Liver (tissue), 9 donors: ENCODE data around the gene RNASE12. TPM values are rescaled to one million over a fixed set of nuclear protein-coding genes. Genes with fewer than 3 reads are reported as not detected.

Experiments
- DNase-seq: peaks from one replicate; pipeline ENCODE4 v3.0.0-alpha.2; 2017; ENCODE audit warnings: low spot score
- H3K27ac ChIP-seq, 2 donors: one replicate each; pipeline ENCODE4 v1.7.0; 2013; ENCODE audit warnings: inconsistent platforms in 2 of 2, low read length in 2 of 2, control low read depth in 1 of 2, low read depth in 1 of 2, mild to moderate bottlenecking in 1 of 2
- H3K27me3 ChIP-seq, 4 donors: one replicate each; pipeline versions ENCODE4 v1.6.1 to v1.7.0; 2013; ENCODE audit warnings: low read length in 3 of 4, inconsistent platforms in 1 of 4, mild to moderate bottlenecking in 1 of 4, moderate library complexity in 1 of 4; ENCODE audit not compliant: control insufficient read depth in 4 of 4, insufficient read depth in 4 of 4
- H3K36me3 ChIP-seq, 4 donors: one replicate each; pipeline versions ENCODE4 v1.6.1 to v1.7.0; 2013; ENCODE audit warnings: low read length in 3 of 4, mild to moderate bottlenecking in 3 of 4, low read depth in 1 of 4, moderate library complexity in 1 of 4; ENCODE audit not compliant: control insufficient read depth in 4 of 4, insufficient read depth in 3 of 4
- H3K4me1 ChIP-seq, 4 donors: one replicate each; pipeline versions ENCODE4 v1.6.1 to v1.7.0; 2013; ENCODE audit warnings: low read length in 3 of 4, mild to moderate bottlenecking in 3 of 4, moderate library complexity in 1 of 4; ENCODE audit not compliant: control insufficient read depth in 4 of 4, insufficient read depth in 4 of 4
- H3K4me3 ChIP-seq, 3 donors: one replicate each; pipeline versions ENCODE4 v1.6.1 to v1.7.0; 2013; ENCODE audit warnings: low read length in 3 of 3, control low read depth in 1 of 3, low read depth in 1 of 3, mild to moderate bottlenecking in 1 of 3
- H3K9ac ChIP-seq, 2 donors: one replicate each; pipeline ENCODE4 v1.7.0; 2013; ENCODE audit warnings: low read length in 2 of 2, mild to moderate bottlenecking in 2 of 2, moderate library complexity in 2 of 2, control low read depth in 1 of 2, low read depth in 1 of 2
- H3K9me3 ChIP-seq, 4 donors: one replicate each; pipeline versions ENCODE4 v1.6.1 to v1.7.0; 2013; ENCODE audit warnings: low read length in 3 of 4; ENCODE audit not compliant: control insufficient read depth in 4 of 4
- EGR1 ChIP-seq, 2 donors: IDR thresholded peaks; 2 replicates each; pipeline ENCODE4 v1.6.1; 2016 to 2018; ENCODE audit warnings: antibody characterized with exemption in 2 of 2, low read depth in 2 of 2
- FOXA1 ChIP-seq: IDR thresholded peaks from 2 replicates; pipeline ENCODE4 v1.6.1; 2016; ENCODE audit warnings: antibody characterized with exemption
- FOXA2 ChIP-seq: IDR thresholded peaks from 2 replicates; pipeline ENCODE4 v1.6.1; 2016; ENCODE audit warnings: antibody characterized with exemption
- GABPA ChIP-seq, 2 donors: IDR thresholded peaks in 1 of 2; conservative IDR thresholded peaks in 1 of 2; 2 replicates each; pipeline ENCODE4 v1.6.1; 2016; ENCODE audit warnings: antibody characterized with exemption in 2 of 2, mild to moderate bottlenecking in 1 of 2, moderate library complexity in 1 of 2
- HNF4A ChIP-seq, 2 donors: conservative IDR thresholded peaks; 2 replicates each; pipeline ENCODE4 v1.6.1; 2016; ENCODE audit warnings: antibody characterized with exemption in 2 of 2, mild to moderate bottlenecking in 2 of 2
- HNF4G ChIP-seq: IDR thresholded peaks from 2 replicates; pipeline ENCODE4 v1.6.1; 2016; ENCODE audit warnings: antibody characterized with exemption
- JUND ChIP-seq, 2 donors: IDR thresholded peaks; 2 replicates each; pipeline ENCODE4 v1.6.1; 2016; ENCODE audit warnings: antibody characterized with exemption in 2 of 2
- NR2F2 ChIP-seq: IDR thresholded peaks from 2 replicates; pipeline ENCODE4 v1.6.1; 2016; ENCODE audit warnings: antibody characterized with exemption
- RXRA ChIP-seq, 2 donors: IDR thresholded peaks; 2 replicates each; pipeline ENCODE4 v1.6.1; 2017 to 2018; ENCODE audit warnings: antibody characterized with exemption in 2 of 2, mild to moderate bottlenecking in 1 of 2
- SP1 ChIP-seq: IDR thresholded peaks from 2 replicates; pipeline ENCODE4 v1.6.1; 2018; ENCODE audit warnings: antibody characterized with exemption, mild to moderate bottlenecking
- TAF1 ChIP-seq: conservative IDR thresholded peaks from 2 replicates; pipeline ENCODE4 v1.6.1; 2016; ENCODE audit warnings: antibody characterized with exemption, mild to moderate bottlenecking
- YY1 ChIP-seq: IDR thresholded peaks from 2 replicates; pipeline ENCODE4 v1.6.1; 2016; ENCODE audit warnings: antibody characterized with exemption, mild to moderate bottlenecking
- WGBS: extraction: QIAGEN DNeasy Blood & Tissue Kit; methylation state at CpG from one replicate; pipeline ENCODE4 v1.1.7; 2013; 5-methylcytosine and 5-hydroxymethylcytosine counted together
- polyA plus RNA-seq, 2 donors: library from polyadenylated mRNA; stranded (reverse) in 1 of 2; unstranded in 1 of 2; fragments of 200-250 nt in 1 of 2; fragments of >200 nt in 1 of 2; fragmentation: Nextera tagmentation in 1 of 2; extraction: Ambion mirVana in 1 of 2; gene quantifications; one replicate each; pipeline versions ENCODE4 v1.2.1 to v1.2.3, GENCODE V29; 2013 to 2015
- total RNA-seq, 2 donors: library from RNA; depleted of rRNA; stranded (reverse); fragments of >200 nt; gene quantifications; one replicate each; pipeline ENCODE4 v1.2.3, GENCODE V29; 2014
- TF ChIP-seq, protein P1 (sequence below): fragments of 150-350 bp; IDR thresholded peaks from 2 replicates; pipeline ENCODE4 v1.5.1; 2017; ENCODE audit warnings: improper control_type of control experiment, low read depth, low read length; ENCODE audit not compliant: missing input control
- TF ChIP-seq, protein P2 (sequence below): IDR thresholded peaks from 2 replicates; pipeline ENCODE4 v1.6.1; 2016; ENCODE audit warnings: antibody characterized with exemption, mild to moderate bottlenecking
- TF ChIP-seq, protein P3 (sequence below): IDR thresholded peaks from 2 replicates; pipeline ENCODE4 v1.6.1; 2016; ENCODE audit warnings: antibody characterized with exemption
- TF ChIP-seq, protein P4 (sequence below): IDR thresholded peaks from 2 replicates; pipeline ENCODE4 v1.6.1; 2016; ENCODE audit warnings: antibody characterized with exemption
- donor health status: healthy.
- donor health status: healthy.
- donor health status: healthy.
- donor health status: healthy.
- donor health status: healthy.

RNASE12 gene
- total and polyA plus RNA-seq, 4 donors: not detected

DNA sequence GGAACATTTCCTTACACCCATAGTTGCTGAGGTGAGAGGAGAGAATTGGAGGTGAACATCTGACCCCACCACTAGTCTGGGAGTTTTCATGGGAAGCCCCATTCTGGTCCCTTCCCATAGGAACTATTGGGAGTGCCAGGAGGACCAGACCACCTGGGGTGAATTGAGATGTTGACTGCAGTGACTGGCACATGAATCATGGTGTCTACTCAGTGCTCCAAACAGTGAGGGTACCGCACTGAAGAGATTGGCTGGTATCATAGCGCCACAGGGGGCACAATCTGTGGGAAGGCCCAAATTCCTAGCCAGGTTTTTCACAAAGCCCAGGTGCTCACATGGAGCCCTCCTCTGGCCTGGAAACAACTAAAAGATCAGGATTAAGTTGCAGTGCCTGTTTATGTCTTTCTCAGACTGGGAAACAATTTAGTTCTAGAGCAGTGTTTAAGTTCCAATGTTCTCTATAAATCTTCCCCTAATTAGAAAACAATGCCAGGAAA, 26.6 kb downstream of the RNASE12 start:
- TF ChIP-seq EGR1 (IDR thresholded peaks at IDR 0.05; ENCODE audit: low read depth in 2 of 2) (no peak), RXRA (IDR thresholded peaks at IDR 0.05) (no peak), YY1 (no peak), TAF1 (no peak), HNF4G (no peak), FOXA1 (no peak), FOXA2 (no peak), HNF4A (conservative IDR thresholded peaks at IDR 0.05) (no peak)
- TF ChIP-seq, protein P1, sequence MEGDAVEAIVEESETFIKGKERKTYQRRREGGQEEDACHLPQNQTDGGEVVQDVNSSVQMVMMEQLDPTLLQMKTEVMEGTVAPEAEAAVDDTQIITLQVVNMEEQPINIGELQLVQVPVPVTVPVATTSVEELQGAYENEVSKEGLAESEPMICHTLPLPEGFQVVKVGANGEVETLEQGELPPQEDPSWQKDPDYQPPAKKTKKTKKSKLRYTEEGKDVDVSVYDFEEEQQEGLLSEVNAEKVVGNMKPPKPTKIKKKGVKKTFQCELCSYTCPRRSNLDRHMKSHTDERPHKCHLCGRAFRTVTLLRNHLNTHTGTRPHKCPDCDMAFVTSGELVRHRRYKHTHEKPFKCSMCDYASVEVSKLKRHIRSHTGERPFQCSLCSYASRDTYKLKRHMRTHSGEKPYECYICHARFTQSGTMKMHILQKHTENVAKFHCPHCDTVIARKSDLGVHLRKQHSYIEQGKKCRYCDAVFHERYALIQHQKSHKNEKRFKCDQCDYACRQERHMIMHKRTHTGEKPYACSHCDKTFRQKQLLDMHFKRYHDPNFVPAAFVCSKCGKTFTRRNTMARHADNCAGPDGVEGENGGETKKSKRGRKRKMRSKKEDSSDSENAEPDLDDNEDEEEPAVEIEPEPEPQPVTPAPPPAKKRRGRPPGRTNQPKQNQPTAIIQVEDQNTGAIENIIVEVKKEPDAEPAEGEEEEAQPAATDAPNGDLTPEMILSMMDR: no peak
- no peak overlapping the region for H3K27ac ChIP-seq
- no peak overlapping the region for H3K4me3 ChIP-seq
- no peaks in the 10 kb centered on the region for H3K4me1 ChIP-seq
- no peak overlapping the region for H3K9ac ChIP-seq
- no peaks in the 10 kb centered on the region for H3K27me3 ChIP-seq
- peaks cover 7 to 16% (median 9%) of the 10 kb centered on the region in 4 donors for H3K9me3 ChIP-seq
- DNase-seq: no peak
- WGBS: 86% methylated on average over 2 of the region's 2 CpGs
- no peaks in the 10 kb centered on the region for H3K36me3 ChIP-seq

DNA sequence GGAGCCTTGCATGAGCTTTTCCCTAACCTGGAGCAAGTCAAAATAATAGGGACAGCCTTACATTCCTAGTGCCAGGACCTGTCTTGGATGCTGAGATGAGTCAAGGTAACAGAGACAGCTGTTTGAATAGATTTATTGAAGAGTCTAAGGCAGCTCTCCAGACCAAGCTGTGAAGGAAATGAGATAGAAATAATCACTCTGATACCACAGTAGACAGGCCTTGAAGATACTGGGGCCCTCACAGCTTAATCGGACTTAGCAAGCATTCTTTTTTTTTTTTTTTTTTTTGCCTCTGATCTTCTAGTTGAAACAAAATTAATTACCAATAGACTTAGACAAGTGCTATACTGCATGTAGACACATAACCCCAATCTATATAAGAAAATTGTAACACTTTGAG, 27.2 kb downstream of the RNASE12 start:
- no peaks in the 10 kb centered on the region for H3K36me3 ChIP-seq
- H3K4me1 ChIP-seq: no peaks in the 10 kb centered on the region
- no peaks in the 10 kb centered on the region for H3K27me3 ChIP-seq
- peaks cover 1 to 10% (median 4%) of the 10 kb centered on the region in 4 donors for H3K9me3 ChIP-seq
- no peak overlapping the region for H3K9ac ChIP-seq
- H3K4me3 ChIP-seq: no peak overlapping the region
- no peak for DNase-seq
- TF ChIP-seq SP1 (no peak), JUND (IDR thresholded peaks at IDR 0.05) (no peak), GABPA (IDR thresholded peaks at IDR 0.05 in 1 of 2, conservative IDR thresholded peaks at IDR 0.05 in 1 of 2) (no peak), FOXA2 (no peak), HNF4G (no peak), NR2F2 (no peak), RXRA (IDR thresholded peaks at IDR 0.05) (no peak), TAF1 (no peak), YY1 (no peak), EGR1 (IDR thresholded peaks at IDR 0.05; ENCODE audit: low read depth in 2 of 2) (no peak)
- TF ChIP-seq, protein P2, sequence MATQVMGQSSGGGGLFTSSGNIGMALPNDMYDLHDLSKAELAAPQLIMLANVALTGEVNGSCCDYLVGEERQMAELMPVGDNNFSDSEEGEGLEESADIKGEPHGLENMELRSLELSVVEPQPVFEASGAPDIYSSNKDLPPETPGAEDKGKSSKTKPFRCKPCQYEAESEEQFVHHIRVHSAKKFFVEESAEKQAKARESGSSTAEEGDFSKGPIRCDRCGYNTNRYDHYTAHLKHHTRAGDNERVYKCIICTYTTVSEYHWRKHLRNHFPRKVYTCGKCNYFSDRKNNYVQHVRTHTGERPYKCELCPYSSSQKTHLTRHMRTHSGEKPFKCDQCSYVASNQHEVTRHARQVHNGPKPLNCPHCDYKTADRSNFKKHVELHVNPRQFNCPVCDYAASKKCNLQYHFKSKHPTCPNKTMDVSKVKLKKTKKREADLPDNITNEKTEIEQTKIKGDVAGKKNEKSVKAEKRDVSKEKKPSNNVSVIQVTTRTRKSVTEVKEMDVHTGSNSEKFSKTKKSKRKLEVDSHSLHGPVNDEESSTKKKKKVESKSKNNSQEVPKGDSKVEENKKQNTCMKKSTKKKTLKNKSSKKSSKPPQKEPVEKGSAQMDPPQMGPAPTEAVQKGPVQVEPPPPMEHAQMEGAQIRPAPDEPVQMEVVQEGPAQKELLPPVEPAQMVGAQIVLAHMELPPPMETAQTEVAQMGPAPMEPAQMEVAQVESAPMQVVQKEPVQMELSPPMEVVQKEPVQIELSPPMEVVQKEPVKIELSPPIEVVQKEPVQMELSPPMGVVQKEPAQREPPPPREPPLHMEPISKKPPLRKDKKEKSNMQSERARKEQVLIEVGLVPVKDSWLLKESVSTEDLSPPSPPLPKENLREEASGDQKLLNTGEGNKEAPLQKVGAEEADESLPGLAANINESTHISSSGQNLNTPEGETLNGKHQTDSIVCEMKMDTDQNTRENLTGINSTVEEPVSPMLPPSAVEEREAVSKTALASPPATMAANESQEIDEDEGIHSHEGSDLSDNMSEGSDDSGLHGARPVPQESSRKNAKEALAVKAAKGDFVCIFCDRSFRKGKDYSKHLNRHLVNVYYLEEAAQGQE: no peak
- TF ChIP-seq, protein P3, sequence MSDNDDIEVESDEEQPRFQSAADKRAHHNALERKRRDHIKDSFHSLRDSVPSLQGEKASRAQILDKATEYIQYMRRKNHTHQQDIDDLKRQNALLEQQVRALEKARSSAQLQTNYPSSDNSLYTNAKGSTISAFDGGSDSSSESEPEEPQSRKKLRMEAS: no peak
- TF ChIP-seq, protein P4, sequence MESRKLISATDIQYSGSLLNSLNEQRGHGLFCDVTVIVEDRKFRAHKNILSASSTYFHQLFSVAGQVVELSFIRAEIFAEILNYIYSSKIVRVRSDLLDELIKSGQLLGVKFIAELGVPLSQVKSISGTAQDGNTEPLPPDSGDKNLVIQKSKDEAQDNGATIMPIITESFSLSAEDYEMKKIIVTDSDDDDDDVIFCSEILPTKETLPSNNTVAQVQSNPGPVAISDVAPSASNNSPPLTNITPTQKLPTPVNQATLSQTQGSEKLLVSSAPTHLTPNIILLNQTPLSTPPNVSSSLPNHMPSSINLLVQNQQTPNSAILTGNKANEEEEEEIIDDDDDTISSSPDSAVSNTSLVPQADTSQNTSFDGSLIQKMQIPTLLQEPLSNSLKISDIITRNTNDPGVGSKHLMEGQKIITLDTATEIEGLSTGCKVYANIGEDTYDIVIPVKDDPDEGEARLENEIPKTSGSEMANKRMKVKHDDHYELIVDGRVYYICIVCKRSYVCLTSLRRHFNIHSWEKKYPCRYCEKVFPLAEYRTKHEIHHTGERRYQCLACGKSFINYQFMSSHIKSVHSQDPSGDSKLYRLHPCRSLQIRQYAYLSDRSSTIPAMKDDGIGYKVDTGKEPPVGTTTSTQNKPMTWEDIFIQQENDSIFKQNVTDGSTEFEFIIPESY: no peak
- WGBS: 82% methylated on average over 1 of the region's 1 CpG
- no peak overlapping the region for H3K27ac ChIP-seq
